ENCODE results near the gene MMADHC. TPM values are rescaled to one million over a fixed set of nuclear protein-coding genes. Genes with fewer than 3 reads are reported as not detected.
A peak's percentile ranks its signal among the peaks of the same experiment; 100 is the strongest.

The MMADHC gene
- total and polyA plus RNA-seq, 2 donors (not counting 1 experiment from before 2014, with no cell fraction given) = 26.8 to 55.9 TPM

DNA sequence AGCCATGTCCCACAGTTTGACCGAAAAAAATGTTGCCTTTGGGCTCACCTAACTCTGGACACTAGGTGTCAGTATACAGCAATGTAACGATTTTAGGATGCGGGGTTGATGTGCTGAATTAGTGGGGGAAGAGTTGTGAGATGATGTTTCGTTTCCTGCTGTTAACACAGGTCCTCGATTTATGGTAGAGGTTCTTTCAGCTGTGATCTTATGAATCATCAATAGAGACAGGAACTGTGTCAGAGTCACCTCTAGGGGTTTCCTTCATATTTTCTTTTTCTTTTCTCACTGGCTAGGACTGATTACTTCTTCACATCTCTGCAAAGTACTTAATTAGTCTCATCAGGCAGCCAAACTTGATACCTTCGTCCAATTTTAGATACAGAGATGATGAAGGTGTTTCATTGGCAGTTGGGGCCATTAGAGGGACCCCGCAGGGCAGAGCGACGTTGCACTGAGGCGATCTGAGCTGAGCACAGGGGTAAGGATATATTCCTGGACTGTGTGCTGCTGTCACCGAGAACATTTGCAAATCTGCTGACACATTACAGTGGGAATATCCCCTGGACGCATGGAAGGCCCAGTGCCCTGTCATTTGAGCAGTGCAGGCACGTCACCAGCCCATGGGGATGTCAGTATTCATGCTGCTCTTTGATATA, 10.2 kb upstream of the MMADHC start:
- intact Hi-C loops (cut with micrococcal nuclease) = loop anchor here (1.0 kb wide), 2 partner anchors 1642 to 1841 kb away; no protein-coding TSS in a partner anchor
- peak overlapping the region; percentile 79 for H2AFZ ChIP-seq (ENCODE audit: insufficient read depth, low read depth, low read length, poor library complexity, severe bottlenecking)
- no peak overlapping the region for H3K9ac ChIP-seq (ENCODE audit: low read length)
- peak; percentile 77 for DNase-seq
- CTCF ChIA-PET = interaction anchor here (0.7 to 8.7 kb wide), 8 partner anchors 10 to 1641 kb away, joined by 3 to 78 read pairs (median 5); partner anchors contain the start of gene MMADHC
- Mint-ChIP-seq H3K4me3 (peak overlapping the region; percentile 24), H3K9me3 (ENCODE audit: insufficient read depth) (peaks cover 4% of the 10 kb centered on the region), H3K4me1 (peaks cover 6% of the 10 kb centered on the region), H3K27me3 (peaks cover 22% of the 10 kb centered on the region), H3K27ac (no peak overlapping the region)
- no peak overlapping the region for H3K4me3 ChIP-seq (ENCODE audit: control extremely low read depth in 1 of 5, extremely low read depth in 1 of 5, insufficient read depth in 1 of 5, low read depth in 2 of 5, low read length in 4 of 5)
- no peaks in the 10 kb centered on the region for H3K36me3 ChIP-seq (replicated peaks in 1 of 2; ENCODE audit: control extremely low read depth in 1 of 2, control insufficient read depth in 1 of 2, extremely low read depth in 1 of 2, insufficient read depth in 2 of 2, low read length in 1 of 2)
- H3K79me2 ChIP-seq (ENCODE audit: control insufficient read depth, insufficient read depth, low read length) = no peaks in the 10 kb centered on the region
- no peak overlapping the region for H3K27ac ChIP-seq (ENCODE audit: low read length in 2 of 2)
- ATAC-seq (ENCODE audit: low read depth) = peak; percentile 95
- peaks cover 4 to 5% of the 10 kb centered on the region in 2 donors for H3K4me1 ChIP-seq (ENCODE audit: control insufficient read depth in 2 of 2, insufficient read depth in 2 of 2, low read length in 2 of 2)
- H3K4me2 ChIP-seq (replicated peaks; ENCODE audit: low read depth, low read length, poor library complexity, severe bottlenecking) = peak overlapping the region; percentile 45
- TF ChIP-seq EZH2 (IDR thresholded peaks at IDR 0.05; ENCODE audit: borderline replicate concordance, insufficient read depth, low read depth, low read length, poor library complexity, severe bottlenecking) (no peak), CTCF (IDR thresholded peaks at IDR 0.05) (peak; percentile 87)
- peaks cover 0 to 5% (median 2%) of the 10 kb centered on the region in 4 experiments for H3K27me3 ChIP-seq (replicated peaks in 1 of 4; ENCODE audit: control extremely low read depth in 1 of 4, control insufficient read depth in 3 of 4, insufficient read depth in 4 of 4, low read length in 3 of 4)
- POLR2A ChIA-PET = no interaction called here
- H4K20me1 ChIP-seq (ENCODE audit: control insufficient read depth, insufficient read depth, low read length, poor library complexity, severe bottlenecking) = no peaks in the 10 kb centered on the region
- 46% methylated on average over 12 of the region's 13 CpGs for WGBS (ENCODE audit: insufficient coverage)
- peaks cover 0 to 2% (median 0%) of the 10 kb centered on the region in 3 donors for H3K9me3 ChIP-seq (ENCODE audit: control extremely low read depth in 1 of 3, control insufficient read depth in 2 of 3, insufficient read depth in 1 of 3, low read length in 2 of 3)

DNA sequence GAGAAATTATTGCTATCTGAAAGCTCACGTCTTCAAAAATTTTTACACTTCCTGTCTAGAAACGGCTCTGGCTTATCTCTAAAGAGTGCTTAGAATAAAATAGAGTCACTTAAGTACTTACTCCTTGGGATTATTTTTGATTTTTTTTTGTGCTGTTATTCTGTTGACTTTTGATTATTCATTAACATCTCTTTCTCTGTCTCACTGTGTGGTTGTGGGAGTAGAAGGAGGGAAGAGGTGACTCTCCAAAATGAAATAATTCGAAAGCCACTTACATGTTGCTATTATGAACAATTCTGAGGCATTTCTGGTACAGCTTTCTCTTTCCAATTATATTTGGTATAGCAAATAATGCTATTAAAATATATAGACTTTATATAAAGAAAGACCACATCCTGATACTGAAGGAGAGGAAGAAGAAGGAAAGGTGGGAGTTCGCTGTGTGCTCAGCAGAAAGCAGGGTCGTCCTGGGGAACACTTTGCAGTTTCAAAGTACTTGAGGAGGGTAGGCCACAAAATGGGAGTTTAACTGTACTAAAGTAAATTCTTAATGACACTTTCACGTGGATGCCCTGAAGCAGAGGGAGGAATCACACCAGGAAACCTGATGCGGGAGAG, 9.6 kb upstream of the MMADHC start:
- ChIA-PET CTCF (interaction anchor here (0.7 to 8.7 kb wide), 7 partner anchors 10 to 1642 kb away, joined by 3 to 78 read pairs (median 6); partner anchors contain the start of gene MMADHC), POLR2A (no interaction called here)
- Histone ChIP-seq H2AFZ (ENCODE audit: insufficient read depth, low read depth, low read length, poor library complexity, severe bottlenecking) (peak overlapping the region; percentile 79), H3K4me3 (ENCODE audit: control extremely low read depth in 1 of 5, extremely low read depth in 1 of 5, insufficient read depth in 1 of 5, low read depth in 2 of 5, low read length in 4 of 5) (no peak overlapping the region), H3K9me3 (ENCODE audit: control extremely low read depth in 1 of 3, control insufficient read depth in 2 of 3, insufficient read depth in 1 of 3, low read length in 2 of 3) (peaks cover 0 to 2% (median 0%) of the 10 kb centered on the region in 3 donors), H3K36me3 (replicated peaks in 1 of 2; ENCODE audit: control extremely low read depth in 1 of 2, control insufficient read depth in 1 of 2, extremely low read depth in 1 of 2, insufficient read depth in 2 of 2, low read length in 1 of 2) (no peaks in the 10 kb centered on the region), H4K20me1 (ENCODE audit: control insufficient read depth, insufficient read depth, low read length, poor library complexity, severe bottlenecking) (no peaks in the 10 kb centered on the region), H3K4me2 (replicated peaks; ENCODE audit: low read depth, low read length, poor library complexity, severe bottlenecking) (peak overlapping the region; percentile 45), H3K79me2 (ENCODE audit: control insufficient read depth, insufficient read depth, low read length) (no peaks in the 10 kb centered on the region), H3K4me1 (ENCODE audit: control insufficient read depth in 2 of 2, insufficient read depth in 2 of 2, low read length in 2 of 2) (peaks cover 4 to 5% of the 10 kb centered on the region in 2 donors), H3K27ac (ENCODE audit: low read length in 2 of 2) (no peak overlapping the region), H3K27me3 (replicated peaks in 1 of 4; ENCODE audit: control extremely low read depth in 1 of 4, control insufficient read depth in 3 of 4, insufficient read depth in 4 of 4, low read length in 3 of 4) (peaks cover 0 to 5% (median 2%) of the 10 kb centered on the region in 4 experiments), H3K9ac (ENCODE audit: low read length) (no peak overlapping the region)
- H3K27ac Mint-ChIP-seq = no peak overlapping the region
- peaks cover 25% of the 10 kb centered on the region for H3K27me3 Mint-ChIP-seq
- H3K9me3 Mint-ChIP-seq (ENCODE audit: insufficient read depth) = peaks cover 4% of the 10 kb centered on the region
- H3K4me3 Mint-ChIP-seq = no peak overlapping the region
- intact Hi-C loops (cut with micrococcal nuclease) = loop anchor here (1.0 kb wide), 2 partner anchors 1642 to 1841 kb away; no protein-coding TSS in a partner anchor
- TF ChIP-seq EZH2 (IDR thresholded peaks at IDR 0.05; ENCODE audit: borderline replicate concordance, insufficient read depth, low read depth, low read length, poor library complexity, severe bottlenecking) (no peak), CTCF (IDR thresholded peaks at IDR 0.05) (no peak)
- H3K4me1 Mint-ChIP-seq = peaks cover 6% of the 10 kb centered on the region
- ATAC-seq (ENCODE audit: low read depth) (no peak), DNase-seq (no peak)
- WGBS (ENCODE audit: insufficient coverage) = 30% methylated on average over 4 of the region's 7 CpGs

All from B cell (primary cell).